ENCODE data around the gene CRNKL1.

DNA sequence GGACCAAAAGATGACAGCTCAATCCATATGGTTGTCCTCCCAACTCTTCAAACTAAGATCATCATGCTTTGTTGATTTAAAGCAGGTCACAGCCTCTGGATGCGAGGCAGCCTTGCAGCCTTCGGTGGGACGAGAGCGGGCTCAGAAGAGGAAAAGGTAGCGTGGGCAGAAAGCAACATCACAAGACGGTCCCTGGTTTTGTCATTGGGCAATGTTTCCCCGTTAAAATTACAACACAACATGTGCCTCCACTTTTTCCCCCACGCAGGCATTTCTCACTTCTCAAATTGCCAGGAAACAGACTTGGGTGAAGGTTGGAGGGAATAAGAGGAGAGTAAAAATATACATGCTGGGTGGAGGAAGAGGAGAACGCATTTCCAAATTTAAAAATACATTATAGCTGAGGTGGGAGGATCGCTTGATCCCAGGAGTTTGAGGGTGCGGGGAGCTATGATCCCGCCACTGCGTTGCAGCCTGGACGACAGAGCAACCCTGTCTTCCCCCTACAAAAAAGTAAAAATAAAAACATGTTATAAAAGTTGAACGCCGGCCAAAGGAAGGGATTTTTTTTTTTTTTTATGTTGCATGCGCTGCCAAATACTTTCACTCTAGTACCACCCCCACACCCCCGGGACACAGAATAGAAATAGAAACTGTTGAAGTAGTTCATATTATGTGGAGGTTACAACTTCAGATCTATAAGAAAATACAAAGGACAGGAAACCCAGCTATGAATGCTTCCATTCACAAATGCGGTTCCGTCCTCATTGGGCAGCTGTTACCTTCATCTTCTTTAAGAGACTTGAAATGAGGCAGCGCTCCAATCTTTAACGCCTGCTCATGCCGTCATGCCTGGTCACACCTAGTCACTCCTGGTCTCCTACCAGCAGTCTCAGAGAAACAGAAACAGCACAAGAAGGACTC lies 49.0 kb downstream of the CRNKL1 start:
- TF ChIP-seq POLR2A (IDR thresholded peaks at IDR 0.05; ENCODE audit: low read depth, low read length) (no peak), TAF1 (IDR thresholded peaks at IDR 0.05; ENCODE audit: borderline replicate concordance, low read depth, low read length) (no peak)

Data from GM12892 (cell line).